Neuronal stem cell (in vitro differentiated cells): ENCODE measurements around the gene ZNF488.

ENCODE experiments used
- DNase-seq: peaks from one replicate; pipeline ENCODE4 v3.0.0-alpha.2; 2013; ENCODE audit warnings: low spot score
- H2AFZ ChIP-seq: one replicate; pipeline ENCODE4 v1.6.1; 2013; ENCODE audit warnings: mild to moderate bottlenecking, low read length, inconsistent platforms
- H2AK5ac ChIP-seq: 2 replicates; pipeline ENCODE4 v1.6.1; 2013; ENCODE audit warnings: low read depth, mild to moderate bottlenecking, inconsistent platforms, low read length, moderate library complexity, mixed read lengths
- H2BK120ac ChIP-seq: 2 replicates; pipeline ENCODE4 v1.6.1; 2013; ENCODE audit warnings: low read depth, mild to moderate bottlenecking, inconsistent platforms, low read length, moderate library complexity, mixed read lengths
- H2BK12ac ChIP-seq: one replicate; pipeline ENCODE4 v1.6.1; 2013; ENCODE audit warnings: low read length, inconsistent platforms
- H2BK15ac ChIP-seq: 2 replicates; pipeline ENCODE4 v1.6.1; 2013; ENCODE audit warnings: mild to moderate bottlenecking, low read length, inconsistent platforms, mixed read lengths
- H2BK5ac ChIP-seq: one replicate; pipeline ENCODE4 v1.6.1; 2013; ENCODE audit warnings: inconsistent platforms, mild to moderate bottlenecking, low read length, moderate library complexity
- H3K14ac ChIP-seq: one replicate; pipeline ENCODE4 v1.6.1; 2013; ENCODE audit warnings: low read length, inconsistent platforms
- H3K18ac ChIP-seq: 2 replicates; pipeline ENCODE4 v1.6.1; 2013; ENCODE audit warnings: low read length, inconsistent platforms
- H3K23ac ChIP-seq: 2 replicates; pipeline ENCODE4 v1.6.1; 2013; ENCODE audit warnings: low read depth, mild to moderate bottlenecking, mixed read lengths, low read length, inconsistent platforms; ENCODE audit not compliant: poor library complexity
- H3K27ac ChIP-seq: replicated peaks from 3 replicates; pipeline ENCODE4 v1.5.1; 2013; ENCODE audit warnings: low read length, inconsistent platforms
- H3K27me3 ChIP-seq, 3 experiments: 2 replicates each; pipeline ENCODE4 v1.6.1; 2013; ENCODE audit warnings: low read length in 3 of 3, mild to moderate bottlenecking in 2 of 3, inconsistent platforms in 1 of 3, low read depth in 1 of 3, mixed read lengths in 1 of 3, moderate library complexity in 1 of 3; ENCODE audit not compliant: control insufficient read depth in 3 of 3, insufficient read depth in 3 of 3
- H3K36me3 ChIP-seq, 2 donors: replicated peaks in 1 of 2; 2 replicates each; pipeline ENCODE4 v1.6.1; 2013; ENCODE audit warnings: low read length in 2 of 2; ENCODE audit not compliant: control insufficient read depth in 2 of 2, insufficient read depth in 2 of 2
- H3K4ac ChIP-seq: 2 replicates; pipeline ENCODE4 v1.6.1; 2013; ENCODE audit warnings: inconsistent platforms, mild to moderate bottlenecking, low read length, moderate library complexity
- H3K4me1 ChIP-seq, 2 donors: 1 replicate in 1 of 2; 2 replicates in 1 of 2; pipeline ENCODE4 v1.6.1; 2013; ENCODE audit warnings: low read length in 2 of 2, low read depth in 1 of 2; ENCODE audit not compliant: control insufficient read depth in 2 of 2, insufficient read depth in 1 of 2
- H3K4me2 ChIP-seq: one replicate; pipeline ENCODE4 v1.6.1; 2013; ENCODE audit warnings: mild to moderate bottlenecking, low read length, inconsistent platforms; ENCODE audit not compliant: insufficient read depth, poor library complexity, severe bottlenecking
- H3K4me3 ChIP-seq, 2 donors: 2 replicates each; pipeline ENCODE4 v1.5.1; 2013; ENCODE audit warnings: low read length in 2 of 2, mild to moderate bottlenecking in 2 of 2, inconsistent platforms in 1 of 2, moderate library complexity in 1 of 2
- H3K79me1 ChIP-seq: one replicate; pipeline ENCODE4 v1.6.1; 2013; ENCODE audit warnings: low read depth, mild to moderate bottlenecking, inconsistent platforms, low read length, moderate library complexity
- H3K9ac ChIP-seq: one replicate; pipeline ENCODE4 v1.6.1; 2013; ENCODE audit warnings: mild to moderate bottlenecking, low read depth, low read length, inconsistent platforms; ENCODE audit not compliant: poor library complexity
- H3K9me3 ChIP-seq, 2 donors: replicated peaks in 1 of 2; 2 replicates each; pipeline versions ENCODE3 to v1.6.1; 2013; ENCODE audit warnings: low read length in 2 of 2, mild to moderate bottlenecking in 2 of 2, inconsistent platforms in 1 of 2, low read depth in 1 of 2, mixed read lengths in 1 of 2, moderate library complexity in 1 of 2; ENCODE audit not compliant: control insufficient read depth in 2 of 2, insufficient read depth in 1 of 2
- H4K8ac ChIP-seq: one replicate; pipeline ENCODE4 v1.6.1; 2013; ENCODE audit warnings: low read depth, mild to moderate bottlenecking, inconsistent platforms, low read length, moderate library complexity
- H4K91ac ChIP-seq: one replicate; pipeline ENCODE4 v1.6.1; 2013; ENCODE audit warnings: low read length, low read depth, mild to moderate bottlenecking, inconsistent platforms; ENCODE audit not compliant: poor library complexity
- WGBS, 2 donors: extraction: QIAGEN DNeasy Blood & Tissue Kit; methylation state at CpG; one replicate each; pipeline ENCODE4 v1.1.7; 2013; ENCODE audit warnings: missing lambda C conversion rate in 2 of 2, mixed read lengths in 1 of 2; ENCODE audit not compliant: insufficient read length in 2 of 2, insufficient replicate concordance in 1 of 2; ENCODE audit errors: extremely low coverage in 2 of 2; 5-methylcytosine and 5-hydroxymethylcytosine counted together

Gene ZNF488

GRCh38 chr10:47374611-47375536, 9.2 kb downstream of the ZNF488 start:
- no peaks in the 10 kb centered on the region for H3K9me3 ChIP-seq
- H2AFZ ChIP-seq, result no peak overlapping the region
- no peak for DNase-seq
- no peak overlapping the region for H2AK5ac ChIP-seq
- no CpG with 5 or more reads among the region's 12 CpGs for WGBS, 2 donors
- H4K8ac ChIP-seq, result no peak overlapping the region
- H3K4me3 ChIP-seq, result no peak overlapping the region
- no peak overlapping the region for H3K18ac ChIP-seq
- no peak overlapping the region for H3K9ac ChIP-seq
- H3K79me1 ChIP-seq, result no peaks in the 10 kb centered on the region
- H3K23ac ChIP-seq, result no peak overlapping the region
- H3K36me3 ChIP-seq, result no peaks in the 10 kb centered on the region
- no peak overlapping the region for H2BK15ac ChIP-seq
- H2BK12ac ChIP-seq, result no peak overlapping the region
- peaks cover 0 to 2% (median 0%) of the 10 kb centered on the region in 3 experiments for H3K27me3 ChIP-seq
- no peak overlapping the region for H3K27ac ChIP-seq
- no peak overlapping the region for H3K14ac ChIP-seq
- H4K91ac ChIP-seq, result no peak overlapping the region
- H2BK120ac ChIP-seq, result no peak overlapping the region
- H3K4me1 ChIP-seq, result no peaks in the 10 kb centered on the region
- H3K4me2 ChIP-seq, result no peak overlapping the region
- no peak overlapping the region for H3K4ac ChIP-seq
- no peak overlapping the region for H2BK5ac ChIP-seq

GRCh38 chr10:47372726-47373125, 11.4 kb downstream of the ZNF488 start:
- Histone ChIP-seq H3K27ac (no peak overlapping the region), H3K14ac (no peak overlapping the region), H3K9me3 (no peaks in the 10 kb centered on the region), H3K4me1 (no peaks in the 10 kb centered on the region), H2BK5ac (no peak overlapping the region), H3K4me2 (no peak overlapping the region), H3K4me3 (no peak overlapping the region), H2AK5ac (no peak overlapping the region), H3K4ac (no peak overlapping the region), H3K36me3 (no peaks in the 10 kb centered on the region), H4K91ac (no peak overlapping the region), H3K27me3 (no peaks in the 10 kb centered on the region), H2BK120ac (no peak overlapping the region), H2BK12ac (no peak overlapping the region), H3K9ac (no peak overlapping the region), H4K8ac (no peak overlapping the region), H2AFZ (no peak overlapping the region), H2BK15ac (no peak overlapping the region), H3K18ac (no peak overlapping the region), H3K23ac (no peak overlapping the region), H3K79me1 (no peaks in the 10 kb centered on the region)
- no CpG with 5 or more reads among the region's 6 CpGs for WGBS, 2 donors
- DNase-seq, result no peak

- H3K27me3 ChIP-seq, result no peaks in the 10 kb centered on the region
- no peak overlapping the region for H2BK12ac ChIP-seq
- H2AFZ ChIP-seq, result no peak overlapping the region
Measured at GRCh38 chr10:47371629-47372485, 12.2 kb downstream of the ZNF488 start.

GRCh38 chr10:47370878-47371277, 13.2 kb downstream of the ZNF488 start:
- Histone ChIP-seq H3K4me2 (no peak overlapping the region), H3K4ac (no peak overlapping the region), H3K23ac (no peak overlapping the region), H3K14ac (no peak overlapping the region), H2AFZ (no peak overlapping the region), H2BK120ac (no peak overlapping the region), H3K4me1 (no peaks in the 10 kb centered on the region), H4K8ac (no peak overlapping the region), H3K36me3 (no peaks in the 10 kb centered on the region), H3K79me1 (no peaks in the 10 kb centered on the region), H2BK15ac (no peak overlapping the region), H2BK5ac (no peak overlapping the region), H3K9me3 (no peaks in the 10 kb centered on the region), H3K27me3 (peaks cover 0 to 2% (median 0%) of the 10 kb centered on the region in 3 experiments), H2AK5ac (no peak overlapping the region), H4K91ac (no peak overlapping the region), H3K4me3 (no peak overlapping the region), H3K9ac (no peak overlapping the region), H3K18ac (no peak overlapping the region), H2BK12ac (no peak overlapping the region), H3K27ac (no peak overlapping the region)
- no peak for DNase-seq
- no CpG with 5 or more reads among the region's 7 CpGs for WGBS, 2 donors

More at GRCh38 chr10:47371629-47372485, 12.2 kb downstream of the ZNF488 start:
- Histone ChIP-seq H3K4me2 (no peak overlapping the region), H2AK5ac (no peak overlapping the region), H3K14ac (no peak overlapping the region), H3K36me3 (no peaks in the 10 kb centered on the region), H3K4me1 (no peaks in the 10 kb centered on the region), H3K4me3 (no peak overlapping the region), H3K79me1 (no peaks in the 10 kb centered on the region), H4K91ac (no peak overlapping the region), H2BK5ac (no peak overlapping the region), H3K23ac (no peak overlapping the region), H3K18ac (no peak overlapping the region), H3K9me3 (no peaks in the 10 kb centered on the region), H2BK15ac (no peak overlapping the region), H3K4ac (no peak overlapping the region), H3K9ac (no peak overlapping the region), H3K27ac (no peak overlapping the region), H4K8ac (no peak overlapping the region), H2BK120ac (no peak overlapping the region)
- no CpG with 5 or more reads among the region's 7 CpGs for WGBS, 2 donors
- no peak for DNase-seq
